Neural cell (in vitro differentiated cells): ENCODE data around the gene CD14. TPM values are rescaled to one million over a fixed set of nuclear protein-coding genes. Genes with fewer than 3 reads are reported as not detected.
"Not testable (repeated sequence)": the region's sequence is repeated elsewhere in the genome, so short reads cannot be mapped to it uniquely, and the experiment has no call there.

Source experiments
- H2AFZ ChIP-seq: fragments of 200-600, 300-800 bp; sonication (generic), shearing (Covaris generic); 2 replicates; pipeline ENCODE4 v1.6.0; 2014; ENCODE audit warnings: low read depth, mild to moderate bottlenecking, antibody characterized with exemption, low read length, moderate library complexity
- H3F3A ChIP-seq: fragments of 200-600 bp; shearing (Covaris generic); 2 replicates; pipeline ENCODE4 v1.6.1; 2016; ENCODE audit warnings: mild to moderate bottlenecking, moderate library complexity, mixed read lengths, antibody characterized with exemption, low read length; ENCODE audit not compliant: insufficient read depth, poor library complexity, severe bottlenecking
- H3K27ac ChIP-seq: fragments of 200-600, 300-800 bp; sonication (generic), shearing (Covaris generic); 2 replicates; pipeline ENCODE4 v1.5.1; 2014; ENCODE audit warnings: mild to moderate bottlenecking, low read length, moderate library complexity
- H3K27me3 ChIP-seq: fragments of 300-800, 200-600 bp; sonication (generic), shearing (Covaris generic); 2 replicates; pipeline ENCODE4 v1.6.0; 2014; ENCODE audit warnings: mild to moderate bottlenecking, low read depth, low read length, moderate library complexity; ENCODE audit not compliant: insufficient read depth
- H3K36me3 ChIP-seq: fragments of 300-800, 200-600 bp; sonication (generic), shearing (Covaris generic); 2 replicates; pipeline ENCODE4 v1.5.1; 2014; ENCODE audit warnings: mild to moderate bottlenecking, antibody characterized with exemption, low read length, moderate library complexity; ENCODE audit not compliant: insufficient read depth
- H3K4me2 ChIP-seq: fragments of 300-800, 200-600 bp; sonication (generic), shearing (Covaris generic); 2 replicates; pipeline ENCODE4 v1.6.0; 2014; ENCODE audit warnings: mild to moderate bottlenecking, low read length
- H3K4me3 ChIP-seq: fragments of 300-800, 200-600 bp; sonication (generic), shearing (Covaris generic); 2 replicates; pipeline ENCODE4 v1.5.1; 2014; ENCODE audit warnings: mild to moderate bottlenecking, low read length, moderate library complexity
- H3K79me2 ChIP-seq: fragments of 200-600 bp; shearing (Covaris generic); replicated peaks from 2 replicates; pipeline ENCODE4 v1.6.0; 2014; ENCODE audit warnings: mild to moderate bottlenecking, low read length, moderate library complexity; ENCODE audit not compliant: insufficient read depth
- H3K9ac ChIP-seq: fragments of 300-800, 200-600 bp; sonication (generic), shearing (Covaris generic); 2 replicates; pipeline ENCODE4 v1.6.1; 2016; ENCODE audit warnings: mild to moderate bottlenecking, low read length, mixed read lengths
- H3K9me2 ChIP-seq: fragments of 200-600 bp; shearing (Covaris generic); 2 replicates; pipeline ENCODE4 v1.6.1; 2016; ENCODE audit warnings: mild to moderate bottlenecking, low read length, mixed read lengths; ENCODE audit not compliant: insufficient read depth
- H3K9me3 ChIP-seq: fragments of 200-600, 300-800 bp; sonication (generic), shearing (Covaris generic); 2 replicates; pipeline ENCODE4 v1.6.1; 2016; ENCODE audit warnings: mild to moderate bottlenecking, mixed run types, low read length, moderate library complexity, mixed read lengths
- H4K20me1 ChIP-seq: fragments of 200-600 bp; shearing (Covaris generic); 2 replicates; pipeline ENCODE4 v1.6.1; 2016; ENCODE audit warnings: mild to moderate bottlenecking, mixed run types; ENCODE audit not compliant: insufficient read depth
- EP300 ChIP-seq: fragments of 450-650 bp; conservative IDR thresholded peaks from 2 replicates; pipeline ENCODE4 v1.6.1; 2014; ENCODE audit warnings: antibody characterized with exemption, mild to moderate bottlenecking, moderate library complexity; ENCODE audit not compliant: poor library complexity, severe bottlenecking
- EZH2 ChIP-seq: fragments of 200-600, 300-800 bp; shearing (Covaris generic), sonication (generic); IDR thresholded peaks from 2 replicates; pipeline ENCODE4 v1.6.1; 2014; ENCODE audit warnings: antibody characterized with exemption, low read length, borderline replicate concordance, mild to moderate bottlenecking; ENCODE audit not compliant: insufficient read depth, poor library complexity, severe bottlenecking
- MXI1 ChIP-seq: fragments of 450-650 bp; conservative IDR thresholded peaks from 2 replicates; pipeline ENCODE4 v1.6.1; 2014; ENCODE audit warnings: antibody characterized with exemption, mild to moderate bottlenecking; ENCODE audit not compliant: poor library complexity, severe bottlenecking
- POLR2AphosphoS5 ChIP-seq: IDR thresholded peaks from 2 replicates; pipeline ENCODE4 v1.6.1; 2012
- RAD21 ChIP-seq: fragments of 450-650 bp; conservative IDR thresholded peaks from 2 replicates; pipeline ENCODE4 v1.6.1; 2014; ENCODE audit warnings: antibody characterized with exemption, mild to moderate bottlenecking, moderate library complexity
- SMC3 ChIP-seq: fragments of 450-650 bp; conservative IDR thresholded peaks from 2 replicates; pipeline ENCODE4 v1.6.1; 2014; ENCODE audit warnings: antibody characterized with exemption, mild to moderate bottlenecking, moderate library complexity; ENCODE audit not compliant: poor library complexity
- TAF1 ChIP-seq: IDR thresholded peaks from 2 replicates; pipeline ENCODE4 v1.6.1; 2012; ENCODE audit warnings: low read depth
- polyA plus RNA-seq: library from polyadenylated mRNA; depleted of rRNA; stranded (reverse); fragments of >200 nt; gene quantifications from 2 replicates; pipeline ENCODE4 v1.2.3, GENCODE V29; 2014
- TF ChIP-seq, protein P1 (sequence below): IDR thresholded peaks from 2 replicates; pipeline ENCODE4 v1.6.1; 2012; ENCODE audit warnings: borderline replicate concordance
- TF ChIP-seq, protein P2 (sequence below): fragments of 450-650 bp; IDR thresholded peaks from 2 replicates; pipeline ENCODE4 v1.5.1; 2014; ENCODE audit warnings: antibody characterized with exemption, mild to moderate bottlenecking, moderate library complexity; ENCODE audit not compliant: poor library complexity, severe bottlenecking

The CD14 gene
- polyA plus RNA-seq, 1 donor from 2014 or later: 1.5 TPM

DNA sequence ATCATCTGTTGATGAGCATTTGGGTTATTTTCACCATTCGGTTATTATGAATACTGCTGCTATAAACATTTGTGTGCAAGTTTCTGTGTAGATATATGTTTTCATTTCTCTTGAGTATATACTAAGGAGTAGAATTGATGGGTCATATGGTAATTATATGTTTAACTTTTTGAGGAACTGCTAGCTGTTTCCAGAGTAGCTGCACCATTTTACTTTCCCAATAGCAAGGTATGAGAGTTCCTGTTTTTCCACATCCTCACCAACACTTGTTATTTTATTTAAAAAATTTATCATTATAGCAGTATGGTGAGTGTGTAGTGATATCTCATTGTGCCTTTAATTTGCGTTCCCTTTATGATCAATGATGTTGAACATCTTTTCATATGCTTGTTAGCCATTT, 29.2 kb downstream of the CD14 start:
- Histone ChIP-seq H3K4me3 (no peak overlapping the region), H3K79me2 (no peaks in the 10 kb centered on the region), H3K9ac (no peak overlapping the region), H3K9me2 (no peaks in the 10 kb centered on the region), H3K4me2 (no peak overlapping the region), H3K27ac (no peak overlapping the region), H3K9me3 (no peaks in the 10 kb centered on the region), H2AFZ (no peak overlapping the region), H3K36me3 (no peaks in the 10 kb centered on the region), H4K20me1 (no peaks in the 10 kb centered on the region), H3F3A (no peaks in the 10 kb centered on the region), H3K27me3 (no peaks in the 10 kb centered on the region)
- TF ChIP-seq MXI1 (no peak), POLR2AphosphoS5 (no peak)

DNA sequence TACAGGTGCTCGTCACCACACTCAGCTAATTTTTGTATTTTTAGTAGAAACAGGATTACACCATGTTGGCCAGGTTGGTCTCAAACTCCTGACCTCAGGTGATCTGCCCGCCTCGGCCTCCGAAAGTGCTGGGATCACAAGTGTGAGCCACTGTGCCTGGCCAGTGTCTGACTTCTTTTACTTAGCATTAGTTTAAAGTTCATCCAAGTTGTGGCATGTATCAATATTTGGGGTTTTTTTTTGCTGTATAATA, 29.6 kb downstream of the CD14 start:
- H3K79me2 ChIP-seq, H3K4me3 ChIP-seq, H2AFZ ChIP-seq, H3K9me3 ChIP-seq, H4K20me1 ChIP-seq, H3K27ac ChIP-seq, H3K4me2 ChIP-seq, H3K9ac ChIP-seq, H3K27me3 ChIP-seq, H3K36me3 ChIP-seq, H3K9me2 ChIP-seq, H3F3A ChIP-seq: not testable (repeated sequence)

DNA sequence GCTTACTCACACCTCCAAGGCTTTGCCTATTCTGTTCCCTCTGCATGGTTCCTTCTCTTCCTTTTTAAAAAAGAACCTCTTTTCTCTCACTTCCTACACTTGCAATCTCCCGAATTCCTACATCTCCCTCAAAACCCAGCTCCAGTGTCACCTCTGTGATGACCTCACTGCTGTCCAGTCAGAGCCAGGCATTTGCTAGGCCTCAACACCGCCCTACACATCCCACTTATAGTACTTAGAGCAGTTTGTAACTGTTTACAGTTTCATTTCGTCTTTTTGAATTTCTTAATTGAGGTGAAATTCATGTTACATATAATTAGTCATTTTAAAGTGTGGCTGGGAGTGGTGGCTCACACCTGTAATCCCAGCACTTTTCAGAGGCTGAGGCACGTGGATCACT, 30.8 kb downstream of the CD14 start:
- TF ChIP-seq EZH2 (no peak), SMC3 (no peak)
- H4K20me1 ChIP-seq: no peaks in the 10 kb centered on the region
- no peak overlapping the region for H3K4me2 ChIP-seq
- H3K79me2 ChIP-seq: no peaks in the 10 kb centered on the region
- no peak overlapping the region for H3K9ac ChIP-seq
- H3K9me2 ChIP-seq: no peaks in the 10 kb centered on the region
- no peaks in the 10 kb centered on the region for H3K36me3 ChIP-seq
- H3K27ac ChIP-seq: no peak overlapping the region
- no peaks in the 10 kb centered on the region for H3K27me3 ChIP-seq
- H3K9me3 ChIP-seq: no peaks in the 10 kb centered on the region
- no peaks in the 10 kb centered on the region for H3F3A ChIP-seq
- no peak overlapping the region for H3K4me3 ChIP-seq
- H2AFZ ChIP-seq: no peak overlapping the region

DNA sequence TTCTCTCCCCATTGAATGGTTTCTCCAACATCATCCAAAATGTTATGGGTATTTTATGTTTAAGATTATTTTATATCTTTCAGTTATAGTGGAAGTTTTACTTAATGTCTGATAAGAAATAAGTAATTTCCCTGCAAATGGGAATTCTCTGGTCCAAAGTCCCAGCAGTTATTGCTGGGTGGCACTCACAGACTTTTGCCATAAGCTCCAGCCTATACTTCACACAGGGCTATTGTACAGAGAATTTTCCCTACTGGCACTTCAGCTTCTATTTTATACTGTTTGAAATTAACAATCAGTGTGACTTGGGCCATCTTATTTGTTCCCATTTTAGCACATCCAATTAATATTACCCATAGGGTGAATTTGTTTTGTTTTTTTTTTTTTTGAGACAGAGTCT, 32.9 kb downstream of the CD14 start:
- no peak overlapping the region for H3K9ac ChIP-seq
- no peaks in the 10 kb centered on the region for H3K36me3 ChIP-seq
- no peaks in the 10 kb centered on the region for H3K27me3 ChIP-seq
- no peaks in the 10 kb centered on the region for H3K9me2 ChIP-seq
- H4K20me1 ChIP-seq: no peaks in the 10 kb centered on the region
- H3K79me2 ChIP-seq: no peaks in the 10 kb centered on the region
- H3K9me3 ChIP-seq: no peaks in the 10 kb centered on the region
- no peaks in the 10 kb centered on the region for H3F3A ChIP-seq
- H3K4me3 ChIP-seq: no peak overlapping the region
- no peak overlapping the region for H3K4me2 ChIP-seq
- no peak overlapping the region for H2AFZ ChIP-seq
- no peak overlapping the region for H3K27ac ChIP-seq
- TF ChIP-seq POLR2AphosphoS5 (no peak), SMC3 (no peak), EZH2 (no peak), RAD21 (no peak), EP300 (no peak), TAF1 (no peak)

DNA sequence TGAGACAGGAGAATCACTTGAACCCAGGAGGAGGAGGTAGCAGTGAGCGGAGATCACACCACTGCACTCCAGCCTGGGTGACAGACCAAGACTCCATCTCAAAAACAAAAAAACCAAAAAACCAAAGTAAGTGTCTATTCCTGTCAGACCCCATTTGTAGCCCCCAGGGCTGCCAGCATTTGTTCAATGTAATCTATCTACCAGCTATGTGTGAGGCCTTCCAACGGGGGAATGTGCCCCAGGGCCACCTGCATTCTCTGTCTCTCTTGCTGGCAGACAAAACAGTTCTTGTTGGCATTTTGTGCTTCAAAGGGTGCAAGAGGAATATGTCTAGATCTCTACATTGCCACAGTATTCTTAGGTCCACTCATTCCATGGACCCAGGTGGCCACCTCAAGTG, 34.1 kb downstream of the CD14 start:
- H3K36me3 ChIP-seq: no peaks in the 10 kb centered on the region
- no peak for TF ChIP-seq SMC3
- TF ChIP-seq, protein P1, sequence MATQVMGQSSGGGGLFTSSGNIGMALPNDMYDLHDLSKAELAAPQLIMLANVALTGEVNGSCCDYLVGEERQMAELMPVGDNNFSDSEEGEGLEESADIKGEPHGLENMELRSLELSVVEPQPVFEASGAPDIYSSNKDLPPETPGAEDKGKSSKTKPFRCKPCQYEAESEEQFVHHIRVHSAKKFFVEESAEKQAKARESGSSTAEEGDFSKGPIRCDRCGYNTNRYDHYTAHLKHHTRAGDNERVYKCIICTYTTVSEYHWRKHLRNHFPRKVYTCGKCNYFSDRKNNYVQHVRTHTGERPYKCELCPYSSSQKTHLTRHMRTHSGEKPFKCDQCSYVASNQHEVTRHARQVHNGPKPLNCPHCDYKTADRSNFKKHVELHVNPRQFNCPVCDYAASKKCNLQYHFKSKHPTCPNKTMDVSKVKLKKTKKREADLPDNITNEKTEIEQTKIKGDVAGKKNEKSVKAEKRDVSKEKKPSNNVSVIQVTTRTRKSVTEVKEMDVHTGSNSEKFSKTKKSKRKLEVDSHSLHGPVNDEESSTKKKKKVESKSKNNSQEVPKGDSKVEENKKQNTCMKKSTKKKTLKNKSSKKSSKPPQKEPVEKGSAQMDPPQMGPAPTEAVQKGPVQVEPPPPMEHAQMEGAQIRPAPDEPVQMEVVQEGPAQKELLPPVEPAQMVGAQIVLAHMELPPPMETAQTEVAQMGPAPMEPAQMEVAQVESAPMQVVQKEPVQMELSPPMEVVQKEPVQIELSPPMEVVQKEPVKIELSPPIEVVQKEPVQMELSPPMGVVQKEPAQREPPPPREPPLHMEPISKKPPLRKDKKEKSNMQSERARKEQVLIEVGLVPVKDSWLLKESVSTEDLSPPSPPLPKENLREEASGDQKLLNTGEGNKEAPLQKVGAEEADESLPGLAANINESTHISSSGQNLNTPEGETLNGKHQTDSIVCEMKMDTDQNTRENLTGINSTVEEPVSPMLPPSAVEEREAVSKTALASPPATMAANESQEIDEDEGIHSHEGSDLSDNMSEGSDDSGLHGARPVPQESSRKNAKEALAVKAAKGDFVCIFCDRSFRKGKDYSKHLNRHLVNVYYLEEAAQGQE: no peak
- TF ChIP-seq POLR2AphosphoS5: no peak
- TF ChIP-seq EP300: no peak
- no peak for TF ChIP-seq TAF1
- no peak for TF ChIP-seq EZH2
- no peak for TF ChIP-seq MXI1
- TF ChIP-seq, protein P2, sequence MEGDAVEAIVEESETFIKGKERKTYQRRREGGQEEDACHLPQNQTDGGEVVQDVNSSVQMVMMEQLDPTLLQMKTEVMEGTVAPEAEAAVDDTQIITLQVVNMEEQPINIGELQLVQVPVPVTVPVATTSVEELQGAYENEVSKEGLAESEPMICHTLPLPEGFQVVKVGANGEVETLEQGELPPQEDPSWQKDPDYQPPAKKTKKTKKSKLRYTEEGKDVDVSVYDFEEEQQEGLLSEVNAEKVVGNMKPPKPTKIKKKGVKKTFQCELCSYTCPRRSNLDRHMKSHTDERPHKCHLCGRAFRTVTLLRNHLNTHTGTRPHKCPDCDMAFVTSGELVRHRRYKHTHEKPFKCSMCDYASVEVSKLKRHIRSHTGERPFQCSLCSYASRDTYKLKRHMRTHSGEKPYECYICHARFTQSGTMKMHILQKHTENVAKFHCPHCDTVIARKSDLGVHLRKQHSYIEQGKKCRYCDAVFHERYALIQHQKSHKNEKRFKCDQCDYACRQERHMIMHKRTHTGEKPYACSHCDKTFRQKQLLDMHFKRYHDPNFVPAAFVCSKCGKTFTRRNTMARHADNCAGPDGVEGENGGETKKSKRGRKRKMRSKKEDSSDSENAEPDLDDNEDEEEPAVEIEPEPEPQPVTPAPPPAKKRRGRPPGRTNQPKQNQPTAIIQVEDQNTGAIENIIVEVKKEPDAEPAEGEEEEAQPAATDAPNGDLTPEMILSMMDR: no peak
- TF ChIP-seq RAD21: no peak
- no peak overlapping the region for H3K4me2 ChIP-seq
- H3K4me3 ChIP-seq: no peak overlapping the region
- no peaks in the 10 kb centered on the region for H3K9me2 ChIP-seq
- H2AFZ ChIP-seq: no peak overlapping the region
- no peaks in the 10 kb centered on the region for H3K79me2 ChIP-seq
- H3F3A ChIP-seq: no peaks in the 10 kb centered on the region
- no peaks in the 10 kb centered on the region for H4K20me1 ChIP-seq
- H3K27ac ChIP-seq: no peak overlapping the region
- no peaks in the 10 kb centered on the region for H3K27me3 ChIP-seq
- H3K9ac ChIP-seq: no peak overlapping the region
- H3K9me3 ChIP-seq: no peaks in the 10 kb centered on the region
